Measurements from ENCODE around the gene BRINP1. TPM values are rescaled to one million over a fixed set of nuclear protein-coding genes. Genes with fewer than 3 reads are reported as not detected.

Gene BRINP1
- total RNA-seq, 2 donors from 2014 or later, result not detected

DNA sequence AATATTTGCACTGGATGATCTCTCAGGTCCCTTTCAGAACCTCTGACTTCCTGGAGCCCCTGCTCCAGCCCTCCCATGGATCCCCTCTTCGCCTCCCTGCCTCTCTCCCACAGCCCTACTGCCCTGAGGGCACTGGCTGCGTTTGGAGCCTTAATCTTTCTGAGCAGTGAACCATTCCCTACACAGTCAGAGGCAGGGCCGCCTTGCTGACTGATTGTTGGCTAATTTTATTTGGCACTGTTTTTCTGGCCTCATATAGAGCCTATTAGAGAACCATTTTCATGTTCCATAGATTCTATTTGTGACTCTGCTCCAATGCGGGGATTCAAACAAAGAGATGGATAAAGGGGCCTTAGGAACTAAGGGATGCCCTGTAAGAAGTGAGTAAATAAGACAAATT is 91.1 kb downstream of the BRINP1 start:
- H3K4me3 Mint-ChIP-seq, result no peak overlapping the region
- no peaks in the 10 kb centered on the region for H3K27me3 Mint-ChIP-seq
- no peaks in the 10 kb centered on the region for H3K9me3 Mint-ChIP-seq
- ATAC-seq (replicated peaks), result no peak
- H3K36me3 Mint-ChIP-seq (ENCODE audit: low read depth), result no peaks in the 10 kb centered on the region
- H3K4me1 Mint-ChIP-seq, result no peaks in the 10 kb centered on the region
- H3K27ac Mint-ChIP-seq, result no peak overlapping the region

DNA sequence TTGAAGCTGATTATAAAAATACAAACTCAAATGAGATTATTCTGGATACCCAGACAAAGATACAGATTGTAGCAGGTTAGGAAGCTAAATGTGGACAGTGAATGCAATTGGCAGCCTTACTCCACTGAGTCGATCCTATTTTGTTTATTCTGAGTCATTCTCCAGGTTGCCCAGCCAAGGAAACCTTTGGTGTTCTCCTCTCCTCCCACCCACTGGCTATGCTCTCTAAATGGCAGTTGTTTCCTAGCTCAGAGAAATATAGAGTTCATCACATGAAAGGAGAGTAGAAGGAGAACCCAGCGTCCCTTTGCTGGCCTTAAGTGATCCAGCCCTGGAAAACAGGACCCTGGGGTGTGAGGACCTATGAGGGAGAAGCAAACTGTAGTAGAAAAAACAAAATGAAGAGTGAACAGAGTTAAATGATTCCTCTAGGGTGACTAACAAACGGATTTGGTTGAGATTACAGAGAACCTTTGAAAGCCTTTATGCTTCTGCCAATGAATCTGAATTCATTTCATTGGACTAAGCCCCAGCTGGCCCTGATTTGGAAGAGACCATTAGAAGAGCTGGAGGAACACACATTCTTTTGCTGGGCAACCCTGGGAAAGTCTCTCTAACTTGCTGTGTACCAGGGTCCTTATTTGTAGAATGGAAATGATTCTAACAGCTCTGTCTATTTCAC is 95.1 kb downstream of the BRINP1 start:
- H3K36me3 Mint-ChIP-seq (ENCODE audit: low read depth), result no peaks in the 10 kb centered on the region
- H3K9me3 Mint-ChIP-seq, result peaks cover 5% of the 10 kb centered on the region
- no peaks in the 10 kb centered on the region for H3K27me3 Mint-ChIP-seq
- no peak for ATAC-seq (replicated peaks)
- H3K4me3 Mint-ChIP-seq, result no peak overlapping the region
- H3K4me1 Mint-ChIP-seq, result no peaks in the 10 kb centered on the region
- H3K27ac Mint-ChIP-seq, result no peak overlapping the region

DNA sequence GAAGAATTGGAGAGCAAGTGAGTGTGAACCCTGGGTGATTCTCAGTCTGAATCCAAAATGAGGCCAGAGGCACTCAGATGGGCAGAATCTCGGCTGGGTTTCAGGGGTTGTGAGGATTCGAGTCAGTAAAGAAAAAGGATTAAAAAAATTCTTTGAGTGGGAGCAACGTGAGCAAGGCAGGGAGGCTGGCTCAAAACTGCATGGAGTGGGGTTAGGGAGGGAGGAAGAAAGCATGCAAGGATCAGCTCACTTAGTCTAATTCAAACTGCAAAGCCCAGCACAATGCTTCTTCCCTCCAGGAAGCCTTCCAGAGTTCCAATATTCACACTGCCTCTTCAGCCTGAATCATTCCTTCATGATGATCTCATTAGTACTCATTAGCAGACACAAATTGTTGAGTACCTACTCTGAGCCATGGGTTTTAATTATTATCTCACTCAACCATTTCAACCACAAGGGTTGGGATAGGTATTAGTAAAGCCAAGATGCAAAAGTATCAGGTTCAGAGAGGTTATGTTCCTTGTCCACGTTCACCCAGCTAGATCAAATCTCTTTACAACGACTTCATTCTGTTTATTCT is 95.8 kb downstream of the BRINP1 start:
- no peaks in the 10 kb centered on the region for H3K36me3 Mint-ChIP-seq (ENCODE audit: low read depth)
- no peaks in the 10 kb centered on the region for H3K4me1 Mint-ChIP-seq
- H3K9me3 Mint-ChIP-seq, result peaks cover 5% of the 10 kb centered on the region
- no peak for ATAC-seq (replicated peaks)
- H3K27me3 Mint-ChIP-seq, result no peaks in the 10 kb centered on the region
- H3K4me3 Mint-ChIP-seq, result no peak overlapping the region
- H3K27ac Mint-ChIP-seq, result no peak overlapping the region

DNA sequence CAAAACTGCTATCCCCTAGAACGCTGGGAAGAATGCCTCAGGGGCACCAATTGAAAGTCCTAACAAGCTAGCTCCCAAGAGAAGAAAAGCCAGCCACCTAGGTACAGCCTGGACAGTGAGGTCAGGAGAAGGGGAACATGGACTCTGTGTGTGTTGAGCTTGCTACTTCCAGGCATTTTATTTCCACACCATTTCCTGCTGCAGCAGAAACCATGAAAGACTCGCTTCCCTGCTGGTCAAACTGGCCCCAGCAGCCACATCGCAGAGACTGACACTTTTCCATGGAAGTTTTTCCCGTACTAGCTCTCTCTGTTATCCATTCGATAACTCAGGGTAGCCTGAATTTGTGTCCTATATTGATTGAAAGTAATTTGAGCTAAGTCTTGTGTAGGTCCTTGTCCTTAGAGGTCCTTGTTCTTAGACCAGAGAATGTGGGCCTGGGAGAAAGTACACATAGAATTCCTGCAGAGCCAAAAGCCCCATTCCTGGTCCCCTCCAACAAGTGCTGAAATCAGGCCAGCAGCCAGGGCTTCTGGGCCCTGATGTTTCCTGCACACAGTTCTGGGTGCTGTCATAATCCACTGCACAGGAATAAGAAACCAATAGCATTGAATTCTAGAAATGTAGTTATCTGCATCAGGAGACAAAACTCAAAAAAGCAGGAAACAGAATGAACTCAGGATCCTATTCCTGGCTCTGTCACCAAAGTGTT is 96.6 kb downstream of the BRINP1 start:
- ATAC-seq (replicated peaks), result no peak
- Mint-ChIP-seq H3K4me1 (no peaks in the 10 kb centered on the region), H3K27me3 (no peaks in the 10 kb centered on the region), H3K27ac (no peak overlapping the region), H3K9me3 (peaks cover 7% of the 10 kb centered on the region), H3K4me3 (no peak overlapping the region), H3K36me3 (ENCODE audit: low read depth) (no peaks in the 10 kb centered on the region)

DNA sequence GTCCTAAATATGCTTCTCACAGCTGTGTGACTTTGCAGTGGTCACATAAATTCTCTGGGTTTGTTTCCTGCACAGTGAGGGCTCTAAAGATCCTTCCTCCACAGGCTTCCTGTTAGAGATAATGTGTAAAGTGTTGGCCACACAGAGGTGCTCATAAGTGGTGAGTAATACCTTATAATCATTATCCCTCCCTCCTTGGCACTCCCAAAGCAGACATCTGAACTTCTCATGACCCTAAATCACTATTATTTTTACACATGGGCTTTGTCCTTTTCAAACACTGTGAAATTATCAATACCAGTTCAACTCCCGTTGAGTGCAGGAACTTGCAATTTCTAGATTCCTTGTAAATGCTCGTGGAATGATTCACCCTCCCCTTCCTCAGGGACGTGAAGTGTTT is 100.2 kb downstream of the BRINP1 start:
- Mint-ChIP-seq H3K4me1 (no peaks in the 10 kb centered on the region), H3K27me3 (no peaks in the 10 kb centered on the region), H3K4me3 (no peak overlapping the region), H3K36me3 (ENCODE audit: low read depth) (no peaks in the 10 kb centered on the region), H3K9me3 (peaks cover 9% of the 10 kb centered on the region), H3K27ac (no peak overlapping the region)
- no peak for ATAC-seq (replicated peaks)

DNA sequence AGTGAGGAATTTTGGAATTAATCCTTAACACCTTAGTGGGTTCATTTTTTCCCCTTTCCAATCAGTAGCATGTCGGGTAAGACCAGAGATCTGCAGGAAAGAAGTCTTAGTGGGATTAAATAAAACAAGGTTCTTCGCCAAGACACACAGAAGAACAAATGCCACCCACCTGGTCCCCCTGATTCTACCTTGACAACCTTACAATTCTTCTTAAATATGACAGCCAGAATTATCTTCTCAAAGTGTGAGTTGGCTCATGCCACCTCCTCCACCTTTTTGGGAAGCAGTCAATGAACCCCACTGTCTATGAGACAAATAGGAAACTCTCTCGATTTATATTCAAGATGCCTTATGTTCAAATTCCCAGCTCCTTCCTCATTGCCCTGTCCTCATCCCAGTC is 105.1 kb downstream of the BRINP1 start:
- peaks cover 8% of the 10 kb centered on the region for H3K9me3 Mint-ChIP-seq

DNA sequence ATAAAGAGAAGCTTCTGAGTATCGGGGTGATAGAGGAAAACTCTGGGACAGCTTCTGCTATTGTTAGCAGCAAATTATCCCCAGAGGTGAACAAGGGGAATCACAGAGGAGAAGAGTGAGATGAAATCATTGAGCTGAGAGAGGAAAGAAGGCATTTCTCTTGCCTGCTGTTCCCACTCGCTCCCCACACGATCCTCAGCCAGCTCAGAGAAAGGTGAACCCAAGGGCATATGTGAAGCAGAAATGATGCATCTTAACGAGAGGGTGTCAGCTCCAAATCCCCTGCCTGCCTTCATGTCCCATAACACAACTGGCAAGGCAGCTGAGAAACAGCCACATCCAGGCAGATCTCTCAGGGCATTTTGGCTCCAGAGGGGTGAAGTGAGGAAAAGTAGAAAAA is 111.6 kb downstream of the BRINP1 start:
- Mint-ChIP-seq H3K27ac (no peak overlapping the region), H3K4me3 (no peak overlapping the region), H3K27me3 (no peaks in the 10 kb centered on the region), H3K36me3 (ENCODE audit: low read depth) (no peaks in the 10 kb centered on the region), H3K4me1 (no peaks in the 10 kb centered on the region), H3K9me3 (peaks cover 10% of the 10 kb centered on the region)
- no peak for ATAC-seq (replicated peaks)

More for the DNA sequence above, 105.1 kb downstream of the BRINP1 start:
- Mint-ChIP-seq H3K27ac (no peak overlapping the region), H3K36me3 (ENCODE audit: low read depth) (no peaks in the 10 kb centered on the region), H3K4me1 (no peaks in the 10 kb centered on the region), H3K4me3 (no peak overlapping the region), H3K27me3 (no peaks in the 10 kb centered on the region)
- no peak for ATAC-seq (replicated peaks)

DNA sequence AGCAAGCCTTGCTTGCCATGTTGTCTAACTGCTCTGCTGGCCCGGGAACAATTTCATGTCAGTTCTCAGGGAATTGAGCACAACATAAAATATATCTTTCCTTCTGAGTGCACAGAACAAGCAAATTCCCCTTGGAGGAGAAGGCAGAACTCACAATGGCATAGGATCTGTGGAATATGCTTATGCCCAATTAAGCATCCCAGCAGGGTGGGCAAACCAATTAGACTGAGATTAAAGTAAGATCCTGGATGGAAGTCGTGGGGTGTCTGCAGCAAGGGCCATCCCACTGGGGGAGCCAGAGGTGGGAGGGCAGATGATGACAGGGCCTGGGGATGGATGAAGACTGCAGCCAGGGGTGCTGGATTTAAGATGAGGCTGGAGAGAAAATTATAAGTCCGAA is 114.1 kb downstream of the BRINP1 start:
- ATAC-seq (replicated peaks), result no peak
- Mint-ChIP-seq H3K9me3 (peaks cover 6% of the 10 kb centered on the region), H3K36me3 (ENCODE audit: low read depth) (no peaks in the 10 kb centered on the region), H3K27me3 (no peaks in the 10 kb centered on the region), H3K27ac (no peak overlapping the region), H3K4me1 (no peaks in the 10 kb centered on the region), H3K4me3 (no peak overlapping the region)

DNA sequence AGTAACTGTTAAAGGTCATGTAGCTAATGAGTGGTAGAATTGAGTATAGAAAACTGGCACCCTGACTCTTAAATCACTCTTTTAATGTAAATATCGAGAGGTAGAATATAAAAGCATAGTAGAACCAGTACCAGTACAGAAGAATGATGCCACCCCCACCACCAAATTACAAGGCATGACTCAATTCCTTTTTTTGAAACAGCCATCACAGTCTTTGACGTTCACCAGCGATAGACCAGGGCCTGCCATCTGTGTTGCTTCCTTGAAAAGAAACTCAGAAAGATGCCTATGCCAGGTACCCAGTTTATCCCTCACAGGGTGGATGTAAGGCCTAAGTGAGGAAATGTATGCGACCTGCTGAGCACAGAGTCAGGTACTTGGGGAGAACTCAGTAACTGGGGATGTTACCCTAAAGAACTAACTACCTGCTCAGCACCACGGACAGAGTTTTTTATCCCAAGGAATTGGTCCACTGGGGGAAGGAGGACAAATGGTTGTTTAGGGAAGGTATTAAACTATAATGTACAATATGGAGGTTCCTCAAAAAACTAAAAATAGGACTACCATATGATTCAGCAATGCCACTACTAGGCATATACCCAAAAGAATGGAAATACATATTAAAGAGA is 116.5 kb downstream of the BRINP1 start:
- H3K27ac Mint-ChIP-seq, result no peak overlapping the region
- no peaks in the 10 kb centered on the region for H3K36me3 Mint-ChIP-seq (ENCODE audit: low read depth)
- no peak for ATAC-seq (replicated peaks)
- H3K27me3 Mint-ChIP-seq, result no peaks in the 10 kb centered on the region
- H3K9me3 Mint-ChIP-seq, result peaks cover 6% of the 10 kb centered on the region
- no peak overlapping the region for H3K4me3 Mint-ChIP-seq
- no peaks in the 10 kb centered on the region for H3K4me1 Mint-ChIP-seq

DNA sequence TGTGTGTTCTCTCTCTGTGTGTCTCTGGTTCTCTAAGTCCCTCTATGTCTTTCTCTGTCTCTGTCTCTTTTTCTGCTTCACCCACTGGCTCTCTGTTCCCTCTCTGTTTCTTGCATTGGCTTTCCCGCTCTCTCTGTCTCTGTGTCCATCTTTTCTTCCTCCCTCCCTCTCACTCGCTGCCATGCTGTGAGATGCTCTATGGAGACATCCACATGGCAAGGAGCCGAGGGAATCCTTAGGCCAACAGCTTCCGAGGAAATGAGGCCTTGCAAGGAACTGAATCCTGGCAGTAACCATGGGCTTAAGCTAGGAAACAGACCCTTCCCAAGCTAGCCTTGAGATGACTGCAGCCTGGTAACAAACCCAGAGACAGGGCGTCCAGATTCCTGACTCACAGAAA is 117.3 kb downstream of the BRINP1 start:
- no peaks in the 10 kb centered on the region for H3K36me3 Mint-ChIP-seq (ENCODE audit: low read depth)
- H3K27ac Mint-ChIP-seq, result no peak overlapping the region
- H3K4me1 Mint-ChIP-seq, result no peaks in the 10 kb centered on the region
- no peak for ATAC-seq (replicated peaks)
- peaks cover 6% of the 10 kb centered on the region for H3K9me3 Mint-ChIP-seq
- H3K4me3 Mint-ChIP-seq, result no peak overlapping the region
- no peaks in the 10 kb centered on the region for H3K27me3 Mint-ChIP-seq

DNA sequence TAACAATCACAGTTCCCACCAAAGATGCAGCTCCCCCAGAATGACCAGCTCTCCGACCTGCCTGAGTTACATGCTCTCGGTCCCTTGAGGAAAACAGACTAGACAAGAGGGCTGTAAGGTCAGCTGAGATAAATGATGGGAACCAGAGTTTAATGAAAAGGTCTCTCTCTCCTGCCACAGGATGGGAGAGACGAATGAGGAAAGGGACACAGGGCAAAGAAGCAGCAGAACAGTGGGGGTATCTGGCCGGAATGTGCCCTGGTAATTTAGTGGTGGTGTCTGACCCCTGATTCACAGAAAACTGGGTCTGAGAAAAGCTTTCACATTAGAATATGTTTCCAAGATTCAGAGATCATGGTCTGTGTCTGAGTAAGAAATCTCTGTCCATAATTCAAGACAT is 118.5 kb downstream of the BRINP1 start:
- Mint-ChIP-seq H3K4me1 (no peaks in the 10 kb centered on the region), H3K36me3 (ENCODE audit: low read depth) (no peaks in the 10 kb centered on the region), H3K9me3 (peaks cover 6% of the 10 kb centered on the region), H3K27ac (no peak overlapping the region), H3K4me3 (no peak overlapping the region), H3K27me3 (no peaks in the 10 kb centered on the region)
- ATAC-seq (replicated peaks), result no peak

DNA sequence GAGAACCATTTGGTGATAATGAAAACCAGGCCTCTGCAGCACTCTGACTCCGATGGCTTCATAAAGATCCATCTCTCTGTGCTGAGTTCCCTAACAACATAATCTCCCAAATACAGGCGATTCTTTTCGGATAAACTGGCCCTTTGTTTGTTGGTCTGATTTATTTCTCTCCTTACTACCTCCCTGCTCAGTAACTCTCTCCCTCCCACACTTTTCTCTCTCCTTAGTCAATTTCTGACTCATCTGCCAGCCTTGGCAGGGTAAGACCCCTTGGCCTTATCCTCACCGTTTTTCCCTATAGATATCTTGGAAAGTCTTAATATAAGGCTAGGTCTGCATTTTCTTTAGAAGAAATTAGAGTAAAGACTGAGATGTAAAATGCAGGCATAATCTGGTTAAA is 128.7 kb downstream of the BRINP1 start:
- no peaks in the 10 kb centered on the region for H3K36me3 Mint-ChIP-seq (ENCODE audit: low read depth)
- H3K4me3 Mint-ChIP-seq, result no peak overlapping the region
- H3K9me3 Mint-ChIP-seq, result peaks cover 10% of the 10 kb centered on the region
- no peak for ATAC-seq (replicated peaks)
- no peaks in the 10 kb centered on the region for H3K4me1 Mint-ChIP-seq
- no peaks in the 10 kb centered on the region for H3K27me3 Mint-ChIP-seq
- H3K27ac Mint-ChIP-seq, result no peak overlapping the region

DNA sequence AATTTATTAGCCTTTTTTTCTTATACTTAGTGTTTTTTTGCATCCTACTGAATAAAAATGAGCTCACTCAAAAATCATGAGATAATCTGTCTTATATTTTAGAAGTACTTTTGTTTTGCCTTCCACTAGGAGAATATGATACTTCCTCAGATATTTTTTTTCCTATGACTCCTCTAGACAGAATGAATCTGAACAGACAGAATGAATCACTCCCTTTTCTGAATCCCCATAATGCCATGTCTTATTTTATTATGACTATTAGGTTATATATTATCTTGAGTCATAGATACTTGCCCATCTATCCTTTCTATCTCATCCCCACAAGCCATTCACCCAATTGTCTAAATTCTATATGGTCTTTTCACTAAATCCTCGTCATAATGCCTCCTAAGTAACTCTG is 134.6 kb downstream of the BRINP1 start:
- Mint-ChIP-seq H3K27me3 (no peaks in the 10 kb centered on the region), H3K27ac (no peak overlapping the region), H3K4me1 (no peaks in the 10 kb centered on the region), H3K9me3 (no peaks in the 10 kb centered on the region), H3K36me3 (ENCODE audit: low read depth) (no peaks in the 10 kb centered on the region), H3K4me3 (no peak overlapping the region)
- no peak for ATAC-seq (replicated peaks)

DNA sequence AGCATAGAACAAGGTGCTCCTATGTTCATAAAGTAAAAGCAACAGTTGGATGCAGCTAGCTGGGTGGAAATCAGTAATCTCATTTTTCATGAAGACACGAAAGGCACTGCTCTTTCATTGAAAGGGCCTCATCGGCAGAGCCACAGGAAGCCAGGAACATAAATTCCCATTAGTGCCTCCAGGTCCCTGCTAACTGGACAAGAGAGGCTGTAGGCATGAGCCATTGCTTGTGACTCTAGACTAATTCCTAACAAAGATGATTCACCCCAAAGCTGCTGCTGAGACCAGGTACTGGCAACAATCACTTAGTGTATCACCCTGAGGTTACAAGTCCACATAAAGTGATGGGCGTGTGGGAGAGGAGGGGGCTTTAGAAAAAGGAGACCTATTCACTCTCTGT is 141.8 kb downstream of the BRINP1 start:
- Mint-ChIP-seq H3K4me3 (no peak overlapping the region), H3K27ac (no peak overlapping the region)

DNA sequence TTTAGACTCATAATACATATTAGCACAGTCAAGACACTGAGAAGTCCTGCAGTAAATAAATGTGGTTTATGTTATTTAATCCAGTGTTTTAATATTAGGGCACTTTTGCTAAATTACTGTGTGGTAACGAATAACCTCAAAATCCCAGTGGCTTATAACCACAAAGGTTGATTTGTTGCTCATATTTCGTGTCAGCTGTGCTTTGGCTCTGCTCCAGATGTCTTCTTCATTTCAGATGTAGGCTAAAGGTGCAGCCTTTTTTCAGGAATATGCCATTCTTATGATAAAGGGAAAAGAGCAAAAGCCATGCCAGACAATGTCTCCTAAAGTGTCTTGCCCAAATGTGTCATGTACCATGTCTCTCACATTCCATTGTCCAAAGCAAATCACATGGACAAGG is 144.8 kb downstream of the BRINP1 start:
- H3K36me3 Mint-ChIP-seq (ENCODE audit: low read depth), result no peaks in the 10 kb centered on the region
- H3K27me3 Mint-ChIP-seq, result no peaks in the 10 kb centered on the region

More for the DNA sequence above, 141.8 kb downstream of the BRINP1 start:
- Mint-ChIP-seq H3K9me3 (peaks cover 6% of the 10 kb centered on the region), H3K27me3 (no peaks in the 10 kb centered on the region), H3K4me1 (no peaks in the 10 kb centered on the region), H3K36me3 (ENCODE audit: low read depth) (no peaks in the 10 kb centered on the region)
- ATAC-seq (replicated peaks), result no peak

More for the DNA sequence above, 144.8 kb downstream of the BRINP1 start:
- ATAC-seq (replicated peaks), result no peak
- Mint-ChIP-seq H3K27ac (no peak overlapping the region), H3K9me3 (peaks cover 12% of the 10 kb centered on the region), H3K4me1 (no peaks in the 10 kb centered on the region), H3K4me3 (no peak overlapping the region)

Data from activated T-helper 17 cell treated with anti-CD3 and anti-CD28 coated beads, Interleukin-2, amount 50 U/mL, for 72 hours (primary cell).